HCT116 (cell line): ENCODE data around the gene ATG16L1. TPM values are rescaled to one million over a fixed set of nuclear protein-coding genes. Genes with fewer than 3 reads are reported as not detected.

Experiments
- ATAC-seq: fragments of 200-7000 bp; cut with Tn5 transposase; 2 replicates; pipeline ENCODE4 v1.9.1; 2020; ENCODE audit warnings: mild to moderate bottlenecking, moderate library complexity
- BruUV-seq: library from RNA; stranded (reverse); fragments of 400-500 nt; replicated peaks from 2 replicates; lab custom pipeline; 2021; lab: Mats Ljungman, UMichigan
- CTCF ChIA-PET: fragments of 300-600 bp; sonication (Branson Sonifier 250); formaldehyde crosslinking; loops from one replicate; lab custom pipeline; 2021; ENCODE audit warnings: antibody characterized with exemption; lab: Charles Lee
- POLR2A ChIA-PET: fragments of 300-600, 350-600 bp; sonication (Branson Sonifier 250); formaldehyde crosslinking; loops from one replicate; lab custom pipeline; 2021; ENCODE audit warnings: antibody characterized with exemption; lab: Charles Lee
- RAD21 ChIA-PET, 2 experiments: fragments of 300-600 bp; sonication (Branson Sonifier 250); formaldehyde crosslinking; loops; one replicate each; lab custom pipeline; 2023; ENCODE audit warnings: low total read pairs in 2 of 2; ENCODE audit not compliant: uncharacterized antibody in 2 of 2, unreplicated experiment in 2 of 2, low non-redundant PET in 1 of 2; lab: Charles Lee
- DNase-seq: peaks from one replicate; pipeline ENCODE4 v3.0.0-alpha.2; 2010; ENCODE audit warnings: low read depth, low spot score
- H2AFZ ChIP-seq: fragments of 200-600 bp; shearing (Covaris generic), sonication (generic); 2 replicates; pipeline ENCODE4 v1.6.1; 2017; ENCODE audit warnings: low read depth, mixed run types, mixed read lengths, antibody characterized with exemption, low read length; ENCODE audit not compliant: poor library complexity, severe bottlenecking
- H3K27ac ChIP-seq: 2 replicates; pipeline ENCODE4 v1.5.1; 2012; ENCODE audit warnings: low read depth, low read length
- H3K27me3 ChIP-seq: fragments of 200-600 bp; sonication (generic); 2 replicates; pipeline ENCODE4 v1.6.1; 2016; ENCODE audit warnings: mixed run types, low read length, mixed read lengths; ENCODE audit not compliant: insufficient read depth
- H3K36me3 ChIP-seq, 2 experiments: fragments of 200-500 bp in 1 of 2; fragments of 200-600 bp in 1 of 2; sonication (Bioruptor generic) in 1 of 2; sonication (generic) in 1 of 2; 2 replicates each; pipeline versions ENCODE4 v1.5.1 to v1.6.1; 2014 to 2016; ENCODE audit warnings: low read length in 2 of 2, inconsistent platforms in 1 of 2, mixed read lengths in 1 of 2, mixed run types in 1 of 2; ENCODE audit not compliant: insufficient read depth in 2 of 2, control insufficient read depth in 1 of 2
- H3K4me1 ChIP-seq, 2 experiments: fragments of 200-600 bp in 1 of 2; sonication (generic) in 1 of 2; 2 replicates each; pipeline versions ENCODE4 v1.5.1 to v1.6.1; 2012 to 2017; ENCODE audit warnings: low read length in 2 of 2, inconsistent platforms in 1 of 2, mild to moderate bottlenecking in 1 of 2, mixed read lengths in 1 of 2, mixed run types in 1 of 2, moderate library complexity in 1 of 2; ENCODE audit not compliant: insufficient read depth in 2 of 2, control insufficient read depth in 1 of 2
- H3K4me2 ChIP-seq: fragments of 200-600 bp; sonication (generic); 2 replicates; pipeline ENCODE4 v1.6.1; 2017; ENCODE audit warnings: mixed run types, low read length, mixed read lengths
- H3K4me3 ChIP-seq, 2 experiments: fragments of 200-600 bp in 1 of 2; sonication (generic) in 1 of 2; replicated peaks in 1 of 2; 2 replicates each; pipeline ENCODE4 v1.5.1; 2011 to 2016; ENCODE audit warnings: low read length in 2 of 2, control low read depth in 1 of 2, low read depth in 1 of 2, mild to moderate bottlenecking in 1 of 2, mixed read lengths in 1 of 2, mixed run types in 1 of 2
- H3K79me2 ChIP-seq: fragments of 200-600 bp; sonication (generic); 2 replicates; pipeline ENCODE4 v1.6.1; 2017; ENCODE audit warnings: mild to moderate bottlenecking, mixed run types, low read length, moderate library complexity, mixed read lengths; ENCODE audit not compliant: insufficient read depth
- H3K9ac ChIP-seq: fragments of 200-600 bp; sonication (generic); 2 replicates; pipeline ENCODE4 v1.6.1; 2016; ENCODE audit warnings: low read length, mixed read lengths
- H3K9me2 ChIP-seq: fragments of 200-600 bp; sonication (generic), shearing (Covaris generic); 2 replicates; pipeline ENCODE4 v1.6.1; 2017; ENCODE audit warnings: mixed run types, mild to moderate bottlenecking, moderate library complexity; ENCODE audit not compliant: insufficient read depth
- H3K9me3 ChIP-seq, 2 experiments: fragments of 200-500 bp in 1 of 2; fragments of 200-600 bp in 1 of 2; sonication (Bioruptor generic) in 1 of 2; sonication (generic) in 1 of 2; 2 replicates each; pipeline ENCODE4 v1.6.1; 2014 to 2017; ENCODE audit warnings: low read length in 2 of 2, mixed read lengths in 2 of 2, inconsistent platforms in 1 of 2, low read depth in 1 of 2, mild to moderate bottlenecking in 1 of 2, mixed run types in 1 of 2, moderate library complexity in 1 of 2; ENCODE audit not compliant: control insufficient read depth in 1 of 2, insufficient read depth in 1 of 2
- H4K20me1 ChIP-seq: fragments of 200-600 bp; sonication (generic), shearing (Covaris generic); 2 replicates; pipeline ENCODE4 v1.6.1; 2017; ENCODE audit warnings: mixed run types, mild to moderate bottlenecking, moderate library complexity; ENCODE audit not compliant: insufficient read depth
- CBX3 ChIP-seq: IDR thresholded peaks from 2 replicates; pipeline ENCODE4 v1.6.1; 2012; ENCODE audit warnings: low read depth
- CEBPB ChIP-seq: IDR thresholded peaks from 2 replicates; pipeline ENCODE4 v1.6.1; 2012; ENCODE audit warnings: low read depth
- EGR1 ChIP-seq: IDR thresholded peaks from 2 replicates; pipeline ENCODE4 v1.6.1; 2012; ENCODE audit warnings: low read depth
- ELF1 ChIP-seq: IDR thresholded peaks from 2 replicates; pipeline ENCODE4 v1.6.1; 2012; ENCODE audit warnings: low read depth, borderline replicate concordance
- EZH2 ChIP-seq: fragments of 200-600 bp; sonication (generic); IDR thresholded peaks from 2 replicates; pipeline ENCODE4 v1.6.1; 2017; ENCODE audit warnings: antibody characterized with exemption, mixed run types
- EZH2phosphoT487 ChIP-seq: fragments of 200-600 bp; IDR thresholded peaks from 2 replicates; pipeline ENCODE4 v1.6.1; 2018; ENCODE audit warnings: antibody characterized with exemption, borderline replicate concordance
- JUND ChIP-seq: IDR thresholded peaks from 2 replicates; pipeline ENCODE4 v1.6.1; 2012
- POLR2A ChIP-seq: IDR thresholded peaks from 2 replicates; pipeline ENCODE4 v1.7.0; 2011; ENCODE audit warnings: borderline replicate concordance; ENCODE audit not compliant: insufficient read depth, insufficient read length; ENCODE audit errors: extremely low read depth
- POLR2AphosphoS5 ChIP-seq: IDR thresholded peaks from 2 replicates; pipeline ENCODE4 v1.6.1; 2011; ENCODE audit warnings: mild to moderate bottlenecking, low read depth, low read length, moderate library complexity
- RAD21 ChIP-seq: IDR thresholded peaks from 2 replicates; pipeline ENCODE4 v1.6.1; 2012; ENCODE audit warnings: low read depth, mild to moderate bottlenecking
- SIN3A ChIP-seq: IDR thresholded peaks from 2 replicates; pipeline ENCODE4 v1.6.1; 2012; ENCODE audit warnings: low read depth
- SP1 ChIP-seq: IDR thresholded peaks from 2 replicates; pipeline ENCODE4 v1.6.1; 2012; ENCODE audit warnings: low read depth
- SRF ChIP-seq: IDR thresholded peaks from 2 replicates; pipeline ENCODE4 v1.6.1; 2012; ENCODE audit warnings: low read depth
- TCF7L2 ChIP-seq: IDR thresholded peaks from 2 replicates; pipeline ENCODE4 v1.7.0; 2011; ENCODE audit warnings: borderline replicate concordance, inconsistent platforms; ENCODE audit not compliant: insufficient read depth, insufficient read length; ENCODE audit errors: extremely low read depth
- YY1 ChIP-seq: IDR thresholded peaks from 2 replicates; pipeline ENCODE4 v1.6.1; 2011; ENCODE audit warnings: low read length, low read depth, moderate library complexity, mild to moderate bottlenecking; ENCODE audit not compliant: insufficient replicate concordance; ENCODE audit errors: extremely low read depth
- ZFX ChIP-seq: fragments of 450-650 bp; IDR thresholded peaks from 2 replicates; pipeline ENCODE4 v1.6.1; 2017
- ZNF274 ChIP-seq: fragments of 200-500 bp; sonication (Bioruptor generic); IDR thresholded peaks from 2 replicates; pipeline ENCODE4 v1.6.1; 2014; ENCODE audit warnings: mild to moderate bottlenecking, low read depth, low read length, inconsistent platforms
- intact Hi-C: fragments of 100-400 bp; cut with micrococcal nuclease; formaldehyde crosslinking; loops from 2 replicates; pipeline ENCODE4 v1.10.0; 2022
- total RNA-seq: library from RNA; stranded (reverse); gene quantifications from one replicate; pipeline ENCODE4 v1.2.1, GENCODE V29; 2021; ENCODE audit not compliant: unreplicated experiment
- TF ChIP-seq, protein P1 (sequence below): IDR thresholded peaks from 2 replicates; pipeline ENCODE4 v1.6.1; 2011; ENCODE audit warnings: mild to moderate bottlenecking, low read length, moderate library complexity; ENCODE audit not compliant: insufficient replicate concordance; ENCODE audit errors: extremely low read depth
- TF ChIP-seq, protein P2 (sequence below): IDR thresholded peaks from 2 replicates; pipeline ENCODE4 v1.6.1; 2012
- TF ChIP-seq, protein P3 (sequence below), 3 experiments: fragments of 200-600 bp in 1 of 3; sonication (generic) in 1 of 3; IDR thresholded peaks in 2 of 3; conservative IDR thresholded peaks in 1 of 3; 2 replicates each; pipeline ENCODE4 v1.5.1; 2012 to 2017; ENCODE audit warnings: low read depth in 2 of 3, low read length in 2 of 3, antibody characterized with exemption in 1 of 3, borderline replicate concordance in 1 of 3, control low read depth in 1 of 3, mild to moderate bottlenecking in 1 of 3, mixed read lengths in 1 of 3, mixed run types in 1 of 3, moderate library complexity in 1 of 3; ENCODE audit not compliant: insufficient read depth in 1 of 3
- TF ChIP-seq, protein P4 (sequence below): IDR thresholded peaks from 2 replicates; pipeline ENCODE4 v1.6.1; 2012
- TF ChIP-seq, protein P5 (sequence below): IDR thresholded peaks from 2 replicates; pipeline ENCODE4 v1.6.1; 2012; ENCODE audit warnings: low read depth

ATG16L1 gene
- total RNA-seq, 1 experiment from 2014 or later = 43.4 TPM

DNA sequence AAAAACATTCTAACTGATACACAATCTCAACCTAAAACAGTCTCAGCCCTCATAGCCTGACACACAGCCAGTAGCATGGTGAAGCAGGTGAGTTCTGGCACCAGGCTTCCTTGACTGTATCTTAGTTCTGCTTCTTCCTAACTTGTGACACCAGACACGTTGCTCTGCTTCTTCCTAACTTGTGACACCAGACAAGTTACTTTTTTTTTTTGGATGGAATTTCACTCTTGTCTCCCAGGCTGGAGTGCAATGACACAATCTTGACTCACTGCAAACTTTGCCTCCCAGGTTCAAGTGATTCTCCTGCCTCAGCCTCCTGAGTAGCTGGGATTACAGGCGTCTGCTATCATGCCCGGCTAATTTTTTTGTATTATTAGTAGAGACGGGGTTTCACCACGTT, 6.7 kb upstream of the ATG16L1 start:
- DNase-seq (peak; percentile 31), ATAC-seq (no peak)
- intact Hi-C loops = no loop called here
- ChIA-PET POLR2A (no interaction called here), CTCF (interaction anchor here (1.3 kb wide), 1 partner anchor 392 kb away, joined by 3 read pairs; no protein-coding TSS in a partner anchor), RAD21 (no interaction called here)
- H3K9me2 ChIP-seq = no peaks in the 10 kb centered on the region
- no peaks in the 10 kb centered on the region for H4K20me1 ChIP-seq
- no peaks in the 10 kb centered on the region for H3K27me3 ChIP-seq
- peak overlapping the region; percentile 71 for H2AFZ ChIP-seq
- no peaks in the 10 kb centered on the region for H3K79me2 ChIP-seq
- no peaks in the 10 kb centered on the region for H3K9me3 ChIP-seq
- H3K4me3 ChIP-seq = no peak overlapping the region
- BruUV-seq = no TSS peak
- H3K27ac ChIP-seq = no peak overlapping the region
- no peak overlapping the region for H3K9ac ChIP-seq
- peaks cover 34 to 60% of the 10 kb centered on the region in 2 experiments for H3K4me1 ChIP-seq
- no peaks in the 10 kb centered on the region for H3K36me3 ChIP-seq
- peak overlapping the region; percentile 42 for H3K4me2 ChIP-seq
- TF ChIP-seq EZH2phosphoT487 (no peak), EGR1 (no peak), CEBPB (peak; percentile 59), SP1 (peak; percentile 71), ZFX (no peak), POLR2AphosphoS5 (no peak), SIN3A (peak; percentile 29; the same call in 1 of the 2 replicates), ELF1 (no peak), YY1 (no peak), TCF7L2 (no peak), SRF (no peak), JUND (peak; percentile 22; the same call in 1 of the 2 replicates), RAD21 (peak; percentile 17; the same call in 1 of the 2 replicates), EZH2 (no peak), POLR2A (no peak), ZNF274 (no peak), CBX3 (peak; percentile 75)
- TF ChIP-seq, protein P1, sequence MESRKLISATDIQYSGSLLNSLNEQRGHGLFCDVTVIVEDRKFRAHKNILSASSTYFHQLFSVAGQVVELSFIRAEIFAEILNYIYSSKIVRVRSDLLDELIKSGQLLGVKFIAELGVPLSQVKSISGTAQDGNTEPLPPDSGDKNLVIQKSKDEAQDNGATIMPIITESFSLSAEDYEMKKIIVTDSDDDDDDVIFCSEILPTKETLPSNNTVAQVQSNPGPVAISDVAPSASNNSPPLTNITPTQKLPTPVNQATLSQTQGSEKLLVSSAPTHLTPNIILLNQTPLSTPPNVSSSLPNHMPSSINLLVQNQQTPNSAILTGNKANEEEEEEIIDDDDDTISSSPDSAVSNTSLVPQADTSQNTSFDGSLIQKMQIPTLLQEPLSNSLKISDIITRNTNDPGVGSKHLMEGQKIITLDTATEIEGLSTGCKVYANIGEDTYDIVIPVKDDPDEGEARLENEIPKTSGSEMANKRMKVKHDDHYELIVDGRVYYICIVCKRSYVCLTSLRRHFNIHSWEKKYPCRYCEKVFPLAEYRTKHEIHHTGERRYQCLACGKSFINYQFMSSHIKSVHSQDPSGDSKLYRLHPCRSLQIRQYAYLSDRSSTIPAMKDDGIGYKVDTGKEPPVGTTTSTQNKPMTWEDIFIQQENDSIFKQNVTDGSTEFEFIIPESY = no peak
- TF ChIP-seq, protein P2, sequence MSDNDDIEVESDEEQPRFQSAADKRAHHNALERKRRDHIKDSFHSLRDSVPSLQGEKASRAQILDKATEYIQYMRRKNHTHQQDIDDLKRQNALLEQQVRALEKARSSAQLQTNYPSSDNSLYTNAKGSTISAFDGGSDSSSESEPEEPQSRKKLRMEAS = peak; percentile 59
- TF ChIP-seq, protein P3, sequence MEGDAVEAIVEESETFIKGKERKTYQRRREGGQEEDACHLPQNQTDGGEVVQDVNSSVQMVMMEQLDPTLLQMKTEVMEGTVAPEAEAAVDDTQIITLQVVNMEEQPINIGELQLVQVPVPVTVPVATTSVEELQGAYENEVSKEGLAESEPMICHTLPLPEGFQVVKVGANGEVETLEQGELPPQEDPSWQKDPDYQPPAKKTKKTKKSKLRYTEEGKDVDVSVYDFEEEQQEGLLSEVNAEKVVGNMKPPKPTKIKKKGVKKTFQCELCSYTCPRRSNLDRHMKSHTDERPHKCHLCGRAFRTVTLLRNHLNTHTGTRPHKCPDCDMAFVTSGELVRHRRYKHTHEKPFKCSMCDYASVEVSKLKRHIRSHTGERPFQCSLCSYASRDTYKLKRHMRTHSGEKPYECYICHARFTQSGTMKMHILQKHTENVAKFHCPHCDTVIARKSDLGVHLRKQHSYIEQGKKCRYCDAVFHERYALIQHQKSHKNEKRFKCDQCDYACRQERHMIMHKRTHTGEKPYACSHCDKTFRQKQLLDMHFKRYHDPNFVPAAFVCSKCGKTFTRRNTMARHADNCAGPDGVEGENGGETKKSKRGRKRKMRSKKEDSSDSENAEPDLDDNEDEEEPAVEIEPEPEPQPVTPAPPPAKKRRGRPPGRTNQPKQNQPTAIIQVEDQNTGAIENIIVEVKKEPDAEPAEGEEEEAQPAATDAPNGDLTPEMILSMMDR (IDR thresholded peaks at IDR 0.05 in 2 of 3, conservative IDR thresholded peaks at IDR 0.05 in 1 of 3; ENCODE audit: borderline replicate concordance in 1 of 3, insufficient read depth in 1 of 3, low read depth in 2 of 3, low read length in 2 of 3) = no peak
- TF ChIP-seq, protein P4, sequence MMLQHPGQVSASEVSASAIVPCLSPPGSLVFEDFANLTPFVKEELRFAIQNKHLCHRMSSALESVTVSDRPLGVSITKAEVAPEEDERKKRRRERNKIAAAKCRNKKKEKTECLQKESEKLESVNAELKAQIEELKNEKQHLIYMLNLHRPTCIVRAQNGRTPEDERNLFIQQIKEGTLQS = no peak
- TF ChIP-seq, protein P5, sequence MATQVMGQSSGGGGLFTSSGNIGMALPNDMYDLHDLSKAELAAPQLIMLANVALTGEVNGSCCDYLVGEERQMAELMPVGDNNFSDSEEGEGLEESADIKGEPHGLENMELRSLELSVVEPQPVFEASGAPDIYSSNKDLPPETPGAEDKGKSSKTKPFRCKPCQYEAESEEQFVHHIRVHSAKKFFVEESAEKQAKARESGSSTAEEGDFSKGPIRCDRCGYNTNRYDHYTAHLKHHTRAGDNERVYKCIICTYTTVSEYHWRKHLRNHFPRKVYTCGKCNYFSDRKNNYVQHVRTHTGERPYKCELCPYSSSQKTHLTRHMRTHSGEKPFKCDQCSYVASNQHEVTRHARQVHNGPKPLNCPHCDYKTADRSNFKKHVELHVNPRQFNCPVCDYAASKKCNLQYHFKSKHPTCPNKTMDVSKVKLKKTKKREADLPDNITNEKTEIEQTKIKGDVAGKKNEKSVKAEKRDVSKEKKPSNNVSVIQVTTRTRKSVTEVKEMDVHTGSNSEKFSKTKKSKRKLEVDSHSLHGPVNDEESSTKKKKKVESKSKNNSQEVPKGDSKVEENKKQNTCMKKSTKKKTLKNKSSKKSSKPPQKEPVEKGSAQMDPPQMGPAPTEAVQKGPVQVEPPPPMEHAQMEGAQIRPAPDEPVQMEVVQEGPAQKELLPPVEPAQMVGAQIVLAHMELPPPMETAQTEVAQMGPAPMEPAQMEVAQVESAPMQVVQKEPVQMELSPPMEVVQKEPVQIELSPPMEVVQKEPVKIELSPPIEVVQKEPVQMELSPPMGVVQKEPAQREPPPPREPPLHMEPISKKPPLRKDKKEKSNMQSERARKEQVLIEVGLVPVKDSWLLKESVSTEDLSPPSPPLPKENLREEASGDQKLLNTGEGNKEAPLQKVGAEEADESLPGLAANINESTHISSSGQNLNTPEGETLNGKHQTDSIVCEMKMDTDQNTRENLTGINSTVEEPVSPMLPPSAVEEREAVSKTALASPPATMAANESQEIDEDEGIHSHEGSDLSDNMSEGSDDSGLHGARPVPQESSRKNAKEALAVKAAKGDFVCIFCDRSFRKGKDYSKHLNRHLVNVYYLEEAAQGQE = no peak
